MCF 10A (cell line): ENCODE measurements around the gene ZNF467. TPM values are rescaled to one million over a fixed set of nuclear protein-coding genes. Genes with fewer than 3 reads are reported as not detected.

Experiments used
- BruUV-seq: library from RNA; stranded (reverse); fragments of 400-500 nt; replicated peaks from 2 replicates; lab custom pipeline; 2021; lab: Mats Ljungman, UMichigan
- CTCF ChIA-PET: fragments of 300-600 bp; sonication (Branson Sonifier 250); formaldehyde crosslinking; extraction: SDS; loops from one replicate; lab custom pipeline; 2021; ENCODE audit warnings: antibody characterized with exemption, inconsistent platforms; lab: Yijun Ruan, JAX
- POLR2A ChIA-PET: fragments of 300-600, 350-650 bp; sonication (Branson Sonifier 250); formaldehyde crosslinking; extraction: SDS; loops from one replicate; lab custom pipeline; 2020; ENCODE audit warnings: antibody characterized with exemption, inconsistent platforms; lab: Yijun Ruan, JAX
- DNase-seq: peaks from one replicate; pipeline ENCODE4 v3.0.0-alpha.2; 2018; ENCODE audit not compliant: unreplicated experiment
- H3K27ac Mint-ChIP-seq: one replicate; pipeline ENCODE4 v1.8.0; 2022; ENCODE audit warnings: mild to moderate bottlenecking, low read depth, mixed read lengths; ENCODE audit not compliant: unreplicated experiment
- H3K27me3 Mint-ChIP-seq: one replicate; pipeline ENCODE4 v1.8.0; 2022; ENCODE audit warnings: mixed read lengths; ENCODE audit not compliant: insufficient read depth, unreplicated experiment
- H3K36me3 Mint-ChIP-seq: one replicate; pipeline ENCODE4 v1.8.0; 2022; ENCODE audit warnings: mild to moderate bottlenecking, moderate library complexity, mixed read lengths; ENCODE audit not compliant: insufficient read depth, unreplicated experiment
- H3K4me1 Mint-ChIP-seq: one replicate; pipeline ENCODE4 v1.8.0; 2022; ENCODE audit warnings: mixed read lengths; ENCODE audit not compliant: insufficient read depth, unreplicated experiment
- H3K4me3 Mint-ChIP-seq: one replicate; pipeline ENCODE4 v1.8.0; 2022; ENCODE audit warnings: mild to moderate bottlenecking, moderate library complexity, mixed read lengths; ENCODE audit not compliant: unreplicated experiment
- H3K9me3 Mint-ChIP-seq: one replicate; pipeline ENCODE4 v1.8.0; 2022; ENCODE audit warnings: mixed read lengths; ENCODE audit not compliant: unreplicated experiment
- intact Hi-C: fragments of 100-400 bp; cut with micrococcal nuclease; formaldehyde crosslinking; loops from 2 replicates; pipeline ENCODE4 v1.14.1; 2022
- total RNA-seq: library from RNA; stranded (reverse); gene quantifications from 2 replicates; pipeline ENCODE4 v1.2.3, GENCODE V29; 2022
- TF ChIP-seq, protein P1 (sequence below): fragments of 200-600 bp; IDR thresholded peaks from one replicate; pipeline ENCODE4 v1.8.0; 2022; ENCODE audit warnings: antibody characterized with exemption, mild to moderate bottlenecking; ENCODE audit not compliant: unreplicated experiment

Gene ZNF467
- total RNA-seq, 1 experiment from 2014 or later: 3.7 TPM

DNA sequence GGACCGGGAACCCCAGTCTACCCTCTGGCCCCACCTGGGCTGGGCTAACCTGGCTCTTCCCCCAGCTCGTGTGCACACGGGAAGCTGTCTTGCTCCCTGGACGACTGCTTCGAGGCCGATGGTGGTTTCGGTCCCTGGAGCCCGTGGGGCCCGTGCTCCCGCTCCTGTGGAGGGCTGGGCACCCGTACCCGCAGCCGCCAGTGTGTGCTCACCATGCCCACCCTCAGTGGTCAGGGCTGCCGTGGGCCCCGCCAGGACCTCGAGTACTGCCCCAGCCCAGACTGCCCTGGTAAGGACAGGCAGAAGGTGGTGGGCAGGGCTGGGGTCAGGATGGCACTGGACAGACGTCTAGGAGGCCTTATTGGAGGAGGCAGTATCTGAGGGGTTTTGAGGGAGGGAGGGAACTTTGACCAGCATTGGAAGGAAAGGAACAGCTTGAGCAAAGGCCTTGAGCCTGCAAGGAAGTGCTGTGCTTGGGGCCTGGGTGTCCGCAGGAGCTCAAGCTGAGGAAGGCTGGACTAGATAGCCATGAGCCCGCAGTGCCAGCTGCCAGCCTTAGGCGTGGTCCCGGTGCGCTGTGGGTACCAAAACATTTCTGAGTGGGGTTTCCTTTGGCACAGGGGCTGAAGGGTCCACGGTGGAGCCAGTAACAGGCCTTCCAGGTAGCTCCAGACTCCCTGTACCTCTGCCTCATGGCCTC, 44.6 kb upstream of the ZNF467 start:
- DNase-seq: no peak
- CTCF ChIA-PET: interaction anchor here (1.1 to 1.4 kb wide), 2 partner anchors 9 to 11 kb away, joined by 3 to 5 read pairs; no protein-coding TSS in a partner anchor
- intact Hi-C loops: no loop called here

GRCh38 chr7:149817301-149817771, 43.9 kb upstream of the ZNF467 start:
- Mint-ChIP-seq H3K27ac (no peak overlapping the region), H3K27me3 (no peaks in the 10 kb centered on the region), H3K4me3 (no peak overlapping the region), H3K36me3 (no peaks in the 10 kb centered on the region), H3K9me3 (no peaks in the 10 kb centered on the region), H3K4me1 (no peaks in the 10 kb centered on the region)
- TF ChIP-seq, protein P1, sequence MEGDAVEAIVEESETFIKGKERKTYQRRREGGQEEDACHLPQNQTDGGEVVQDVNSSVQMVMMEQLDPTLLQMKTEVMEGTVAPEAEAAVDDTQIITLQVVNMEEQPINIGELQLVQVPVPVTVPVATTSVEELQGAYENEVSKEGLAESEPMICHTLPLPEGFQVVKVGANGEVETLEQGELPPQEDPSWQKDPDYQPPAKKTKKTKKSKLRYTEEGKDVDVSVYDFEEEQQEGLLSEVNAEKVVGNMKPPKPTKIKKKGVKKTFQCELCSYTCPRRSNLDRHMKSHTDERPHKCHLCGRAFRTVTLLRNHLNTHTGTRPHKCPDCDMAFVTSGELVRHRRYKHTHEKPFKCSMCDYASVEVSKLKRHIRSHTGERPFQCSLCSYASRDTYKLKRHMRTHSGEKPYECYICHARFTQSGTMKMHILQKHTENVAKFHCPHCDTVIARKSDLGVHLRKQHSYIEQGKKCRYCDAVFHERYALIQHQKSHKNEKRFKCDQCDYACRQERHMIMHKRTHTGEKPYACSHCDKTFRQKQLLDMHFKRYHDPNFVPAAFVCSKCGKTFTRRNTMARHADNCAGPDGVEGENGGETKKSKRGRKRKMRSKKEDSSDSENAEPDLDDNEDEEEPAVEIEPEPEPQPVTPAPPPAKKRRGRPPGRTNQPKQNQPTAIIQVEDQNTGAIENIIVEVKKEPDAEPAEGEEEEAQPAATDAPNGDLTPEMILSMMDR: no peak
- ChIA-PET POLR2A (no interaction called here), CTCF (interaction anchor here (1.4 kb wide), 1 partner anchor 10 kb away, joined by 3 read pairs; no protein-coding TSS in a partner anchor)
- BruUV-seq: no TSS peak
- no peak for DNase-seq
- intact Hi-C loops: no loop called here

More for the DNA sequence above, 44.6 kb upstream of the ZNF467 start:
- H3K27me3 Mint-ChIP-seq: no peaks in the 10 kb centered on the region
- TF ChIP-seq, protein P1: no peak
- BruUV-seq: no TSS peak
- H3K27ac Mint-ChIP-seq: no peak overlapping the region
- H3K36me3 Mint-ChIP-seq: no peaks in the 10 kb centered on the region
- no peak overlapping the region for H3K4me3 Mint-ChIP-seq
- no peaks in the 10 kb centered on the region for H3K4me1 Mint-ChIP-seq
- H3K9me3 Mint-ChIP-seq: no peaks in the 10 kb centered on the region
- POLR2A ChIA-PET: no interaction called here

DNA sequence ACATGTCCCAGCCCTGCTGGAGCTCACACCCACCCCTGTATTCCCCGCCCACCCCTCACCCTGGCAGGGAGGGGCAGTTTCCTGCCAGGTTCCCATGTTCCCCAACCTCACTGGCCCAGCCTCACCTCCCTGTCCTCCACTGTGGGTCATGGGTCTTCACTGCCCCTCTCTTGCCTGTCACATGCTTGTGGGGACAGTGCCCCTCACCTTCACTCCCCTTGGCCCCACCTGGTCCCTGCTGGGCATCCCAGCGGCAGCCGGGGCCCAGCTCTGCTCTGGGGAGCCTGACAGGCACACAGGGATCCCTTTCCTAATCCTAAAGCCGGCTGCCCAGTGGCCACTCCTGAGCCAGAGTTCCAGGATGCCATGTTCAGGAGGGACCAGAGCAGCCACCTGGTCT, 43.4 kb upstream of the ZNF467 start:
- ChIA-PET POLR2A (no interaction called here), CTCF (interaction anchor here (1.4 kb wide), 1 partner anchor 10 kb away, joined by 3 read pairs; no protein-coding TSS in a partner anchor)
- TF ChIP-seq, protein P1: no peak
- Mint-ChIP-seq H3K36me3 (no peaks in the 10 kb centered on the region), H3K4me3 (no peak overlapping the region), H3K9me3 (no peaks in the 10 kb centered on the region), H3K27ac (no peak overlapping the region), H3K4me1 (no peaks in the 10 kb centered on the region), H3K27me3 (no peaks in the 10 kb centered on the region)
- intact Hi-C loops: no loop called here
- no peak for DNase-seq
- no TSS peak for BruUV-seq

GRCh38 chr7:149816267-149816751, 42.9 kb upstream of the ZNF467 start:
- H3K4me3 Mint-ChIP-seq: no peak overlapping the region
- H3K27ac Mint-ChIP-seq: no peak overlapping the region
- CTCF ChIA-PET: no interaction called here

More at GRCh38 chr7:149816267-149816751, 42.9 kb upstream of the ZNF467 start:
- intact Hi-C loops: no loop called here
- POLR2A ChIA-PET: no interaction called here
- TF ChIP-seq, protein P1: no peak
- BruUV-seq: no TSS peak
- no peak for DNase-seq
- Mint-ChIP-seq H3K9me3 (no peaks in the 10 kb centered on the region), H3K36me3 (no peaks in the 10 kb centered on the region), H3K27me3 (no peaks in the 10 kb centered on the region), H3K4me1 (no peaks in the 10 kb centered on the region)
